ENCODE data around the gene CAMK2A. TPM values are rescaled to one million over a fixed set of nuclear protein-coding genes. Genes with fewer than 3 reads are reported as not detected.

CAMK2A gene
- total and polyA plus RNA-seq, 4 donors: under 0.01 TPM; not detected in 3

DNA sequence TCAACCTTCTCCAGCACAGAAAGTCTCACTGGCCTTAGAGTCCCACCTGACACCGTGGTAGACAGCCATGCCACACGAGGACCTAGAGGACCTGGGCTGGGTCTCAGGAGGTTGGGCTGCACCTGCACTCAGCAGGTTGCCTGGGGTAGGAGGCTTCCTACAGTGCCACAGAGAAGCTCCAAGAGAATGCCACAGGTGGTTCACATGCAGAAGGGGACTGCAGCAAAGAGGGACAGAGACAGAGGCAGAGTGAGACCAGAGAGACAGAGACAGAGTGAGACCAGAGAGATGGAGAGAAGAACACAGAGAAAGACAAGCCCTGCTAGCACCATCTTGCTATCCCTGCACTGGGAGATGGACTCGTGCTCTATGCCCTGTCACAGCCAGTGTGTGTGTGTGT lies 5.7 kb downstream of the CAMK2A start:
- Histone ChIP-seq H3K27ac (ENCODE audit: low read depth in 1 of 2, low read length in 2 of 2) (no peak overlapping the region), H3K27me3 (ENCODE audit: control insufficient read depth in 4 of 4, insufficient read depth in 4 of 4, low read length in 3 of 4) (no peaks in the 10 kb centered on the region), H3K4me3 (ENCODE audit: low read depth in 1 of 3, low read length in 3 of 3) (no peak overlapping the region), H3K4me1 (ENCODE audit: control insufficient read depth in 4 of 4, insufficient read depth in 4 of 4, low read length in 3 of 4) (no peaks in the 10 kb centered on the region), H3K9ac (ENCODE audit: low read depth in 1 of 2, low read length in 2 of 2) (no peak overlapping the region), H3K36me3 (ENCODE audit: control insufficient read depth in 4 of 4, insufficient read depth in 3 of 4, low read depth in 1 of 4, low read length in 3 of 4) (no peaks in the 10 kb centered on the region), H3K9me3 (ENCODE audit: control insufficient read depth in 4 of 4, low read length in 3 of 4) (no peaks in the 10 kb centered on the region)
- 87% methylated on average over 3 of the region's 3 CpGs for WGBS
- no peak for DNase-seq (ENCODE audit: low spot score)
- TF ChIP-seq HNF4G (IDR thresholded peaks at IDR 0.05): no peak
- no peak for TF ChIP-seq RAD21 (IDR thresholded peaks at IDR 0.05)

DNA sequence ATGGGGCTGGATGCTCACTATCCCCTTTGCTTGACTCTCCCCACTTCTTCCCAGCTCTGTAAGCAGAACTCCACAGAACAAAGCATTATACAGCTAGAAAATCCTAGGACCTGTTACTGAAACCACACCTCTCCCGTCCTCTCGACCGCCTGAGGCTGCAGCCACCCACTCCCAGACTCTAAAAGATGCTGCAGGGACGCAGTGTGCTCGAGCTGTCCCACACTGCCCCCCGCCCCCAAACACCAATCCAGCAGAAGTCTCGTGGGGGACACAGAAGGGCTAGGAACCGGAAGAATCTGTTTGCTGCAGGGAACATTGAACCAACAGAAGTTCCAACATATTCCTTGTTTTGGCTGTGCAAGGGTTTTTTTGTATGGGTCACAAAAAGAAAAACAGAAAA lies 7.6 kb downstream of the CAMK2A start:
- no peaks in the 10 kb centered on the region for H3K27me3 ChIP-seq (ENCODE audit: control insufficient read depth in 4 of 4, insufficient read depth in 4 of 4, low read length in 3 of 4)
- TF ChIP-seq, protein P1, sequence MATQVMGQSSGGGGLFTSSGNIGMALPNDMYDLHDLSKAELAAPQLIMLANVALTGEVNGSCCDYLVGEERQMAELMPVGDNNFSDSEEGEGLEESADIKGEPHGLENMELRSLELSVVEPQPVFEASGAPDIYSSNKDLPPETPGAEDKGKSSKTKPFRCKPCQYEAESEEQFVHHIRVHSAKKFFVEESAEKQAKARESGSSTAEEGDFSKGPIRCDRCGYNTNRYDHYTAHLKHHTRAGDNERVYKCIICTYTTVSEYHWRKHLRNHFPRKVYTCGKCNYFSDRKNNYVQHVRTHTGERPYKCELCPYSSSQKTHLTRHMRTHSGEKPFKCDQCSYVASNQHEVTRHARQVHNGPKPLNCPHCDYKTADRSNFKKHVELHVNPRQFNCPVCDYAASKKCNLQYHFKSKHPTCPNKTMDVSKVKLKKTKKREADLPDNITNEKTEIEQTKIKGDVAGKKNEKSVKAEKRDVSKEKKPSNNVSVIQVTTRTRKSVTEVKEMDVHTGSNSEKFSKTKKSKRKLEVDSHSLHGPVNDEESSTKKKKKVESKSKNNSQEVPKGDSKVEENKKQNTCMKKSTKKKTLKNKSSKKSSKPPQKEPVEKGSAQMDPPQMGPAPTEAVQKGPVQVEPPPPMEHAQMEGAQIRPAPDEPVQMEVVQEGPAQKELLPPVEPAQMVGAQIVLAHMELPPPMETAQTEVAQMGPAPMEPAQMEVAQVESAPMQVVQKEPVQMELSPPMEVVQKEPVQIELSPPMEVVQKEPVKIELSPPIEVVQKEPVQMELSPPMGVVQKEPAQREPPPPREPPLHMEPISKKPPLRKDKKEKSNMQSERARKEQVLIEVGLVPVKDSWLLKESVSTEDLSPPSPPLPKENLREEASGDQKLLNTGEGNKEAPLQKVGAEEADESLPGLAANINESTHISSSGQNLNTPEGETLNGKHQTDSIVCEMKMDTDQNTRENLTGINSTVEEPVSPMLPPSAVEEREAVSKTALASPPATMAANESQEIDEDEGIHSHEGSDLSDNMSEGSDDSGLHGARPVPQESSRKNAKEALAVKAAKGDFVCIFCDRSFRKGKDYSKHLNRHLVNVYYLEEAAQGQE (IDR thresholded peaks at IDR 0.05): no peak
- TF ChIP-seq, protein P2, sequence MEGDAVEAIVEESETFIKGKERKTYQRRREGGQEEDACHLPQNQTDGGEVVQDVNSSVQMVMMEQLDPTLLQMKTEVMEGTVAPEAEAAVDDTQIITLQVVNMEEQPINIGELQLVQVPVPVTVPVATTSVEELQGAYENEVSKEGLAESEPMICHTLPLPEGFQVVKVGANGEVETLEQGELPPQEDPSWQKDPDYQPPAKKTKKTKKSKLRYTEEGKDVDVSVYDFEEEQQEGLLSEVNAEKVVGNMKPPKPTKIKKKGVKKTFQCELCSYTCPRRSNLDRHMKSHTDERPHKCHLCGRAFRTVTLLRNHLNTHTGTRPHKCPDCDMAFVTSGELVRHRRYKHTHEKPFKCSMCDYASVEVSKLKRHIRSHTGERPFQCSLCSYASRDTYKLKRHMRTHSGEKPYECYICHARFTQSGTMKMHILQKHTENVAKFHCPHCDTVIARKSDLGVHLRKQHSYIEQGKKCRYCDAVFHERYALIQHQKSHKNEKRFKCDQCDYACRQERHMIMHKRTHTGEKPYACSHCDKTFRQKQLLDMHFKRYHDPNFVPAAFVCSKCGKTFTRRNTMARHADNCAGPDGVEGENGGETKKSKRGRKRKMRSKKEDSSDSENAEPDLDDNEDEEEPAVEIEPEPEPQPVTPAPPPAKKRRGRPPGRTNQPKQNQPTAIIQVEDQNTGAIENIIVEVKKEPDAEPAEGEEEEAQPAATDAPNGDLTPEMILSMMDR (IDR thresholded peaks at IDR 0.05; ENCODE audit: low read depth, low read length, missing input control): no peak
- TF ChIP-seq NR2F2 (IDR thresholded peaks at IDR 0.05) (no peak), FOXA2 (IDR thresholded peaks at IDR 0.05) (no peak)
- no peaks in the 10 kb centered on the region for H3K9me3 ChIP-seq (ENCODE audit: control insufficient read depth in 4 of 4, low read length in 3 of 4)
- 77% methylated on average over 8 of the region's 8 CpGs for WGBS
- no peaks in the 10 kb centered on the region for H3K4me1 ChIP-seq (ENCODE audit: control insufficient read depth in 4 of 4, insufficient read depth in 4 of 4, low read length in 3 of 4)
- no peaks in the 10 kb centered on the region for H3K36me3 ChIP-seq (ENCODE audit: control insufficient read depth in 4 of 4, insufficient read depth in 3 of 4, low read depth in 1 of 4, low read length in 3 of 4)
- H3K4me3 ChIP-seq (ENCODE audit: low read depth in 1 of 3, low read length in 3 of 3): no peak overlapping the region
- H3K27ac ChIP-seq (ENCODE audit: low read depth in 1 of 2, low read length in 2 of 2): no peak overlapping the region
- DNase-seq (ENCODE audit: low spot score): no peak
- H3K9ac ChIP-seq (ENCODE audit: low read depth in 1 of 2, low read length in 2 of 2): no peak overlapping the region

DNA sequence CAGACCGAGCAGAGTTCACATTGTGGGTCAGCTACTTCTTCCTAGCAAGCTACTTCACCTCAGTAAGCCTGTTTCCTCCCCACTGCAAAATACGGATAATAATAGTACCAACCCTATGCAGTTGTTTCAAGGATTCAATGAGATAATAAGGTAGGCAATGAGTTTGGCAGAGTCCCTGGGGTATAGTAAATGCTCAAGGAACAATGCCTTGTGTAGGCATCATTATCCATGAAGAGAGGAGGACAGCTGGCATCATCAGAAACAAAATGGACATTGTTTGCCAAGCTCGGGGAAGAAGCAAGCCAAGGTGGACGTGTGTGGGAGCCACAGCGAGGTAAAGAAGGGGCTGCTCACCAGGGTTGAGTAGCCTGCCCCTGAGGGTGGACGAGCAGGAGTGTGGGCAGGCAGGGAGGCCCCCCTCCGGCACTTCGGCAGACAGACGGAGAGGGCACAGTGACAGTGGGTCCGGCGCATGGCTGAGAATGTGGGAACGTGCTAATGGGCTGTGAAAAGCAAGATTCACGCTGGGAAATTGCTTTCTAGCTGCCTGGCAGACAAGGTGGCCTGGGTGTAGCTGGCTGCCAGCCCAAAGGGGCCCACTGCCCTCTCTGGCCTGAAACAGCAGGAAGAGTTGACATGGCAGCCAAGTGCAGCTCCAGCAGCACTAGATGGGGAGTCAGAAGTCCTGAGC lies 10.1 kb downstream of the CAMK2A start:
- H3K9ac ChIP-seq (ENCODE audit: low read depth in 1 of 2, low read length in 2 of 2): no peak overlapping the region
- H3K4me1 ChIP-seq (ENCODE audit: control insufficient read depth in 4 of 4, insufficient read depth in 4 of 4, low read length in 3 of 4): no peaks in the 10 kb centered on the region
- TF ChIP-seq NR2F2 (IDR thresholded peaks at IDR 0.05) (no peak), JUND (IDR thresholded peaks at IDR 0.05) (no peak), HNF4G (IDR thresholded peaks at IDR 0.05) (no peak), TAF1 (conservative IDR thresholded peaks at IDR 0.05) (no peak), HNF4A (conservative IDR thresholded peaks at IDR 0.05) (no peak), FOXA2 (IDR thresholded peaks at IDR 0.05) (no peak), RXRA (IDR thresholded peaks at IDR 0.05) (no peak)
- TF ChIP-seq, protein P3, sequence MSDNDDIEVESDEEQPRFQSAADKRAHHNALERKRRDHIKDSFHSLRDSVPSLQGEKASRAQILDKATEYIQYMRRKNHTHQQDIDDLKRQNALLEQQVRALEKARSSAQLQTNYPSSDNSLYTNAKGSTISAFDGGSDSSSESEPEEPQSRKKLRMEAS (IDR thresholded peaks at IDR 0.05): no peak
- TF ChIP-seq, protein P2 (IDR thresholded peaks at IDR 0.05; ENCODE audit: low read depth, low read length, missing input control): no peak
- TF ChIP-seq, protein P4, sequence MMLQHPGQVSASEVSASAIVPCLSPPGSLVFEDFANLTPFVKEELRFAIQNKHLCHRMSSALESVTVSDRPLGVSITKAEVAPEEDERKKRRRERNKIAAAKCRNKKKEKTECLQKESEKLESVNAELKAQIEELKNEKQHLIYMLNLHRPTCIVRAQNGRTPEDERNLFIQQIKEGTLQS (IDR thresholded peaks at IDR 0.05): no peak
- no peaks in the 10 kb centered on the region for H3K9me3 ChIP-seq (ENCODE audit: control insufficient read depth in 4 of 4, low read length in 3 of 4)
- WGBS: 88% methylated on average over 13 of the region's 13 CpGs
- H3K27me3 ChIP-seq (ENCODE audit: control insufficient read depth in 4 of 4, insufficient read depth in 4 of 4, low read length in 3 of 4): no peaks in the 10 kb centered on the region
- no peaks in the 10 kb centered on the region for H3K36me3 ChIP-seq (ENCODE audit: control insufficient read depth in 4 of 4, insufficient read depth in 3 of 4, low read depth in 1 of 4, low read length in 3 of 4)
- no peak overlapping the region for H3K4me3 ChIP-seq (ENCODE audit: low read depth in 1 of 3, low read length in 3 of 3)
- no peak for DNase-seq (ENCODE audit: low spot score)
- H3K27ac ChIP-seq (ENCODE audit: low read depth in 1 of 2, low read length in 2 of 2): no peak overlapping the region
